Retina (tissue), 1 donor: ENCODE data around the gene NHLRC4.
A peak's percentile ranks its signal among the peaks of the same experiment; 100 is the strongest.

Source experiments
- DNase-seq: peaks from one replicate; pipeline ENCODE4 v3.0.0-alpha.2; 2016

The NHLRC4 gene

DNA sequence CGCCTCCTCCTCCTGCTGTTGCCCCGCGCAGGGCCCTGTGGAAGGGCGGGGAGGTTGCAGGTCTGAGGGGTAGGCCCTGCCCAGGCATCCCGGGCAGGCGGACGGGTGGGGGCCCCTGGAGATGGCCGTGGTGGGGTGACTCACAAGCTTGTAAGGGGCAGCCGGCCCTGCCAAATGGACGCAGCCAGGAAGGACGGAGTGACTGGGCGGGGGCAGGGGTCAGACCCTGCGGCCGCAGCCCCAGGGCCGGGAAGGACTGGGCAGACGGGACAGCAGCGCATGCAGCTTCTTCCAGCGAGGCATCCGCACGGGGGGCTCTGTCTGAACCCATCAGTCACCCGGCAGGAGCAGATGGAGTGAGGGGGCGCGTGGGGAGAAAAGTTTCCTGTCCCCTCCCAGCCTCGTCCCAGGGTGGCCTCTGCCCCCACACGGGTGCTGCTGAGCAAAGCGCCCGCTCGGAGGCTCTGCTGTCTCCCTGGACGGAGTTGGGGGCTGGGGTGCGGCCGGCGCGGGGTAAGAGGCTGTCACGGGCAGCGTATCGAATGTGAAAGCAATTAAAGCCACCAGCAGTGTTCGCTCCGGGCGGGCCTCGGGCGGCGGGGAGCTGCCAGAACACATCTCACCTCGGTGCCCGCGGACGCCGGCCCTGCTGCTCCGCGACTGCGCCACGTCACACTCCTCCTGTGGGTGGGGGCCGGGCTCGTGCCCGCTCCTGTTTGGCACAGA is 12.0 kb upstream of the NHLRC4 start:
- peak; percentile 80 for DNase-seq

DNA sequence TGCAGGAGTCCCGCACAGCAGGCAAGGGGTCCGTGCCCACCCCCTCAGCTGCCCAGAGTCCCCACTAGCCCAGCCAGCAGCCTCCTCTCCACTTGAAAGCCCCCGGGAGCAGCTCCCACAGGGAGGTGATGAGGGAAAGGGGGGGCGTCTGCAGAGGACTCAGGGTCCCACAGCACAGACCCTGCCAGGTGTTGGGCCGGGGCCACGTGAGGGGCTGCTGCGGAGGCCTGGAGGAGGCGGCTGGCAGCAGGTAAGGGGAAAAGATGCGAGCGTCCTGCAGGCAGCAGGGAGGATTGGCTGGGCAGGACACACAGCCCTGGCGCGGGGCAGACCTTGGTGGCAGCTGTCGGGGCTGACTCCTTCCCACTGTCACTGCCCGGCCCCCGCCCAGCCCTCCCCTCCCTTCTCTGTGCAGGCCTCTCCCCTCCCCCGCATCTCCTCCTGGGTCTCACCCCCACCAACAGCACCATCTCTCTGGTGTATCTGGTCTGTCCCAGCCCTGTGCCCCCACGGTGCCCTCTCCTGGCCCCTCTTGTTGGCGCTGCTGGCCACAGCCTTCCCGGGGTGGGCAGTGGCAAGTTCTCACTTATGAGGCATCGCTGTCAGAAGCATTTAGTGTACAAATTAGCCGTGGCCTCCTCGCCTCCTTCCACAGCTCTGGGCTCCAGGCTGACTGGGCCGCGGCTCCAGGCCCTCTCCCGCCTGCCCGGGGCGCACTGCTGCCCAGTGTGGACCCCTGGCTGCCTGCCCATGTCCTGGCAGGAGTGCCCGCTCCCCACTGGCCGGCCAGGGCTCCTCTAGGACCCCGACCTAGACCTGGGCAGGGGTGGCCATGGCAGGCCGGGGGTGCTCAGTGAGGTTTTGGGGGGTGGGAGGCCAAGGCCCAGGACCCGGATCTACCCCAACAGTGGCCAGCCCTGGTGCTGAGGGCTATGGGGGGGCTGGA is 11.0 kb upstream of the NHLRC4 start:
- DNase-seq, result peak; percentile 92

DNA sequence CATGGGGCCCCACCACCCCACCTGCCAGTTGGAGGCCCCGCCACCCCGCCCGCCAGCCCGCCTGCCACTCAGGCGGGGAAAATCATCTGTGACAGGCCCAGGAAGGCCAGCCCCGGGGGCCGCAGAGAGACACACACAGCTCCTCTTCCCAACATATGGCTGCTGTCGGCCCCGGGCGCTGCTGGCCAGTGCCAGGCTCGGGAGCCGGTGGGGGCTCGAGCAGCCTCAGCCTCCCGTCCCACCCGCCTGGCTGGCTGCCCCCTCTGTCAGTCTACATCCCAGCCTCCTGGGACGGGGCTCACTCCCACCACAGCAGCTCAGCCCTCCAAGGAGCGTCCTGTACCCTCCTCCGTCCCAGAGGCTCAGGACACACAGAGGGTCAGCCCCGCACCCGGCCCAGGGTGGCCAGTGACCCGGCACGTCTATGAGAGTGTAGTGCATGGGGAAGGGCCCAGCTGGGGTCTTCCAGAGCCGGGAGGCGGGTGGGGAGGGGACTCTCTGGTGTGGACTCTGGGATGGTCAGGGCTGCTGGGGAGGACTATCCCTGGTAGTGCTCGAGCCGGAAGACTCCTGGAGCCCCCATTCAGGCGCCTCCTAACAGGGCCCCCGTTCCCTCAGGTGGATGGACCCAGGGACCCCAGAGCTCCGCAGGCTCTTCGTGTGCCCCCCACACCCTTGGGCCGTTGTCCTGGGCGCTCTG is 10.2 kb upstream of the NHLRC4 start:
- DNase-seq, result peak; percentile 86

DNA sequence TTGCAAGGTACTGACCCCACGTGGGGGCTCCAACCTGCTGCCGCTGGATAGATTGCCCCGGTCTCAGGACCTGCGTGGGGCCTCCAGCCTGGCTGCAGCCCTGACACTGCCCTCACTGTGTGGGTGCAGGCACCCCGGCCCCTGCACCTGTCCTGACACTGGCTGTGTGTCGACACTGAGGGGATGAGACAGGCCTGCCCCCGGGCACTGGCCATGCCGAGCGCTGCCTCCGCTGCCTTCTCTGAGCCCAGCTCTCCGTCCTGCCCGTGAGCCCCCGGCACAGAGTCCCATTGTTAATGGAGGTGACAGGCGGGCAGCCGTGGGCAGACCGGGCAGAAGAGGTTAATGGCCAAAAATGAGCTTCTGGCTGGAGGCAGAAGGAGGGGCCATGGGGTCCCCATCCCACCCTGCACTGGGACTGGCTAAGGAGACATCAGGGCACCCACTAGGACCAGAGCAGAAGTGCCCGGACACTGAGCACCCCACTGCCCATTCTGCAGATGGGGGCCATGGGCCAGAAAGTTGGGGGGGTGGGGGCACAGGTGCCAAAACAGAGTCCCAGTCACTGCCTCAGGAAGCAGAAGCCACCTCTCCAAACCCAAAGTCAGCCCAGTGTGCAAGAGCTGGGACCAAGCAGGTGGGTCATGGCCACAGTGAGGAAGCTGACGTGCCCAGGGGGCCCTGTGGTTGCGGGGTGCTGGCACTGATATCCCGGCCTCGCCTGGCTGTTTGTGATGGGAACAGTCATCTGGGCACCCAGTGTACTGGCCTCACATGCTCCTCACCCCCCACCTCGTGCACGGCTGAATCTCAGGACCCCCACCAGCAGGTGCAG is 9.1 kb upstream of the NHLRC4 start:
- DNase-seq, result peak; percentile 43

DNA sequence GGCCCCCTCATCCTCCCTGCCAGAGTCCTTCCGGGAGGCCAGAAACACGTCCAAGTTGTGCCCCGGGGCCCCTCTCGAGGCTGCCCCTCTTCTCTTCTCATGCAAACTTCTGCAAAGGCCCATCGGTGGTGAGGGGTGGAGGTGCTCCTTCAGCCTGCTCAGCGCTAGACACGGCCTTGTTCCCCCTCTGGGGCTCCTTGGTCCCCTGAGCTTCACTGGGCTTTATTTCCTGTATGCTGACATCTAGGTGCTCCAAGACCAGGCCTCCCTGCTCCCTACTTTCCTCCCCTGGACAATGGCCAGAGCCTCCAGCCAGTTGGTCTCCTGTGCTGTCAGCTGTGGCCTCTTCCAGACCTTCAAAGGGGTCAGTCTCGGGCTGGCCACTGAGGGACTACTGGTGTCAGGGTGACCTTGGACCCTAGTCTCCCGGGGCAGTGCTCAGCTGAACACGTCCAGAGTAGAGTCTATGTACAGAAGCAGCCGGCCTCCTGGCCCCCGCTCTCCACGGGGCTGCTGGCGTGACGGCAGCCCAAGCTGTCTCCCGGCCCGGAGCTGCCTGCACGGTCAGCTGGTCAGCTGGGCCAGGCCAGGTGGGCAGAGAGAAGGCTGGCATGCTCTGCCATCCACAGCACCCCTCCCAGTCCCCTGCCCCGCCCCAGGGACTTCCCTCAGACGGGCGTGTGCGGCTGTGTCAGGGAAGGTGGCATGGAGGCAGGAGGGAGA is 8.3 kb upstream of the NHLRC4 start:
- DNase-seq, result peak; percentile 48

DNA sequence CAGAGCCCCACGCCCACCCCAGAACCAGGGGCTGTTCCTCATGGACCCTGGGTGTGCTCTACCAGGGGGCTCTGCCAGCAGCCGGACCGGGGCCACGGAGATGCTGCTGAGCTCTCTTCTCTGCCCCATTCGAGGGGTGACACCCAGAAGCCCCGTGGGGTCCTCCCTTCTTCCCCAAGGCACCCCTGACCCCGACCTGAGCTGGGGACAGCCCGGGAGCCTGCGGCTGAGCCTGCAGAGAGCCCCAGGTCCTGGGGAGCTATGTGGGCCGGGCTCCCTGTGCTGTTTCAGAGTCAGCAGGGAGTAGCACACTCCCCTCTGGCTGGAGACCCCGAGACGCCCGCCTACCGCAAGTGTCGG is 7.8 kb upstream of the NHLRC4 start:
- no peak for DNase-seq

DNA sequence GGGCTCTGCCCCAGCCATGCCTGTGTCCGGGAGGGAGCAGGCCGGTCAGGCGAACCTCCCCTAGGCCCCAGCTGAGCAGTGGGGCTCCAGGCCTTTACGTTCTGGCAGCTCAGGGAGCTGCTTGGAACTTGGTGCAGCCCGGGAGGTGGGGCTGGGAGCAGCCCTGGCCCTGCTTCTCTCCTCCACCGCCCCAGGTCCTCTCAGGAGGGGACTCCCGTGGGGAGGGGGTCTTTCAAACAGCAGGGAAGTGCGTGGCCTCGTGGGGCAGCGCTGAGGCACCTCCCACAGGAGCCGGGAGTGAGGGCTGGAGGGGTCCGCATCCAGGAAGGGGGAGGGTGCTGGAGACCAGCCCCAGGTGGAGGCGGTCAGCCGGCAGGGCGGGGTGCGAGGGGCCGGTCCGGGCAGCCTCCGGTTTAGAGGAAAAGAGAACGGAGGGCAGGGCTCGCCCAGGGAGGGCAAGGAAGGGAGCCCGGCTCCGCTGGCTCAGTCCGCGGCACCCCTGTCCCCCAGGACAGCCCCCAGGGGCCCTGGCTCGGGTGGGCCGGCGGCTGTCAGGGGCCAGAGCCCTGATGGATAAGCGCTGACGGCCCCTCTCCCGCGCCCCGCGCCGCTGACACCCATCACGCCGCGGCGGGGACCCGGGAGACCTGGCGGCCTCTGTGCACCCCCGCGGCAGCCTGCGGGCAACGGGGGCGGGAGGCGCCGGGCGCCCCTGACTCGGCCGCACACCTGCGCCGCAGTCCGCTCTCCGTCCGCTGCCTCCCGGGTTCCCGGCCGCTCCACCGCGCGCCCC is 7.2 kb upstream of the NHLRC4 start:
- peak; percentile 50 for DNase-seq

DNA sequence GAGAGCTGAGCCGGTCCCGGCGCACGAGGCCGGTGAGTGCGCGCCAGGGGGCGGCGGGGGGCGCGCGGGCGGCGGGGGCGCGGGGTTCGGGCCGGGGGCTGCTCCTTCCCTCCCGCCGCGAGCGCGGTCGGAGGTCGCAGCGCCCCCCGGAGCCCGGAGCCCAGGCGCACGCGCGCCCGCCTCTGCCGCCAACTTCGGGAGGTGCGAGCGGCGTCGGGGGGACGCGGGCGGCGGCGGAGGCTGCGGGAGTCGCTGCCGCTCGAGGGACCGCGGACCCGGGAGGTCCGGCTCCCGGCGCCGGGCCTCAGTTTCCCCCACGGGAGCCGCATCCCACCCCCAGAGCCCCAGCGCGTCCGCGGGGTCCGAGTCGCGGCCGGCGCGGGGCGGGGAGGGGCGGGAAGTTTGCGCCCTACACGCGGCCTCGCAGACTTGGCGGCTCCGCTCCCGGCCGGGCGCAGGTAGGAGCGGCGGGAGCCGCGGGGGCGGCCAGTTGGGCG is 6.6 kb upstream of the NHLRC4 start, which contains the start of gene PRR35:
Gene PRR35, plus strand, starts transcription at position 191 of the 497 bp plus-strand sequence. CDS start 2,901 bp downstream, outside the sequence.
- DNase-seq, result no peak

DNA sequence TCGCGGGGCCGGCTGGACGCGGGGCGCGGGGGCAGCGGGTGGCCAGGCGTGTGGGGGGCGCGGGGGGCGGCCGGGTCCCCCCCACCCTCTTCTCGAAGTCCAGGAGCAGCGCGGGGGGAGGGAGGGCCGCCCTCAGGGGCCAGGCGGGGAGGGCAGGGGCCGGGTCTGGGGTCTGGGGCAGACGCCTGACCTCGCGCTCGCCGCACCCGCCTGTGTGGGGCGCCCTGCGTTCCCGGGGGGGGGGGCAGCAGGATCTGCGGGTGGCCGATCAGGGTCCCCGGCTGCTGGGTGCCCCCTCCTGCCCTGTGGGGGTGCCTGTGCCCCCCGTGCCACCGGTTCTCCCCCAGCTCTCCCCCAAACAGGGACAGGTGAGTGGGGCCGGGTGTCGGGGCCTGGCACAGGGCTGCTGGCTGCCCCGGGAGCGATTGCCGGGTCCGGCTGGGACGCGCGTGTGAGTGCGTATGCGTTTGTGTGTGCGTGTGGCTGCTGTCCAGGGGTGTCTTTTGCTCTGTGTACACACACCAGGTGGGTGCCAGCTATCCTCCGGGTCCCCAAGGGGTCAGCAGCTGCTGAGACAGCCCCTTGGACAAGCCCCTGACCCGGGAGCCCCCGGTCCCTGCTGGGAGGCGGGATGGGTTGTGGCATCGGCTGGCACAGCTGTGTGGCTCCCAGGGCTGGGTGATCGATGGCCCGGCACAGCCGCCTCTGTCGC is 5.9 kb upstream of the NHLRC4 start:
- DNase-seq, result peak; percentile 47

DNA sequence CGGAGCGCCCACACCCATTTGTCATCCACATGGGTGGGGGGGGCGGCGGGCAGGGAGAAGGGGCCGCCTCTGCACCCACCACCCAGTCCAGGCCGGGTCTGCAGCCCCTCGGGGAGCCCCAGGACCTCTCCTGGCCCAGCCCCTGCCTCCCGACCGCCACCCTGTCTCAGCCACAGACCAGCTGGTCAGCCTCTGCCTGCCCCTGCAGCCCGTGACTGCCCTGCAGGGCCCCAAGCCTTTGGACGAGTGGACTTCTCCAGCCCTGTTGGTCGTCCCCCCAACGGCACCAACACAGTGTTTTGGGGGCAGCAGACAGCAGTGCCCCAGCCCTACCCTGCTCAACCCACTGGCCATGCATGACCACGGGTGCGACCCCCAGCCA is 5.4 kb upstream of the NHLRC4 start:
- DNase-seq, result no peak

DNA sequence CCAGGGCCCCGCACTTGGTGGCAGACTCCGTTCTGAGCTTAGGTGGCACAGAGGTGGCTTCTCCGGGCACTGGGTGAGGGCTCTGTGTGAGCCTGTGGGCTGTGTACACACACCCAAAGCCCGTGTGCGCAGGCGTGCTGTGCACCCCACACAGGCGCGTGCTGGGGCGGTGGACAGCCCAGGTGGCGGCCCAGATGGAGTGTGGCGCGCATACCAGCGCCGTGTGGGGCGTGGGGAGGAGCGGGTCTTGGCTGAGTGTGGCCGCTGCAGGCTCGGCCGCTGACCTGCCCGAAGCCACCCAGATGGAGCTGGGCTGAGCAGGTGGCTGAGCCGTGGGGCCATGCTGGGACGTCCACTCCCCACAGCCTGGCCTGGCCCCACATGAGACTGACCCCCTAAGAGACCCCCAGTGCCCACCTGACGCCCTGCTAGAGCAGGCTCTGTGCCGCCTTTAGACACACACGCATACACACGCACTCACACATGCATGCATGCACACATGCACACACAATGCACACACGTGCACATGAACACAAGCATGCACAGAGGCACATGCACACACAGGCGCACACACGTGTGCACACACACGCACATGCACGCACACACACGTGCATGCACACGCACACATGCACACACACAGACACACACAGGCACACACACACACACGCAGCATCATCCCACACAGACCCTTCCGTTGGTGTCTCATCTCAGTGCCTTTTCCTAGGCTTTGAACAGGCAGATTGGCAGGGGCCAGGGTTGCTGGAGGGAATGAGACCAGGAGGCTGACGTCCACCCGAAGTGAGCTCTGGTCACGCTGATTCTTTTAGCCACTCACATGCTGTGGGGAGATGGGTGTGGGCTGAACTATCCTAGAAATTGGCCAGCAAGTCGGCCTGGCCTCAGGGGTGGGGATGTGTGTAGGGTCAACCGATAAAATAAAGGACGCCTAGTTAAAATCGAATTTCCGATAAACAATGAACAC is 4.6 kb upstream of the NHLRC4 start:
- no peak for DNase-seq

DNA sequence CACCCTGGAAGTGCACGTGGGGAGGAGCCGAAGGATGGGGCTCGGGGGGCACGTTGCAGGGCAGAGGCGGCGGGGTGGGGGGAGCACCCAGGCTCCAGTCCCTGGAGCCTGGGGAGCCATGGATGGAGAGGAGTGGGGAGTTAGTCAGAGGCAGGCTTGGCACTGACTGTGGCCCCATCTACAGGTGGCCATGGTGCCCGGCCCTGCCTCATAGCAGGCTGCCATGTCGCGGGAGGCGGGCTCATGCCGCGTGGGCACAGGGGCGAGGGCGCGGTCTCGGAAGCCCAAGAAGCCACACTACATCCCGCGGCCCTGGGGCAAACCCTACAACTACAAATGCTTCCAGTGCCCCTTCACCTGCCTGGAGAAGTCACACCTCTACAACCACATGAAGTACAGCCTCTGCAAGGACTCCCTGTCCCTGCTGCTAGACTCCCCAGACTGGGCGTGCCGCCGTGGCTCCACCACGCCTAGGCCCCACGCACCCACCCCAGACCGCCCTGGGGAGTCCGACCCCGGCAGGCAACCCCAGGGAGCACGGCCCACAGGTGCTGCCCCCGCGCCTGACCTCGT is 3.6 kb upstream of the NHLRC4 start:
- DNase-seq, result no peak

DNA sequence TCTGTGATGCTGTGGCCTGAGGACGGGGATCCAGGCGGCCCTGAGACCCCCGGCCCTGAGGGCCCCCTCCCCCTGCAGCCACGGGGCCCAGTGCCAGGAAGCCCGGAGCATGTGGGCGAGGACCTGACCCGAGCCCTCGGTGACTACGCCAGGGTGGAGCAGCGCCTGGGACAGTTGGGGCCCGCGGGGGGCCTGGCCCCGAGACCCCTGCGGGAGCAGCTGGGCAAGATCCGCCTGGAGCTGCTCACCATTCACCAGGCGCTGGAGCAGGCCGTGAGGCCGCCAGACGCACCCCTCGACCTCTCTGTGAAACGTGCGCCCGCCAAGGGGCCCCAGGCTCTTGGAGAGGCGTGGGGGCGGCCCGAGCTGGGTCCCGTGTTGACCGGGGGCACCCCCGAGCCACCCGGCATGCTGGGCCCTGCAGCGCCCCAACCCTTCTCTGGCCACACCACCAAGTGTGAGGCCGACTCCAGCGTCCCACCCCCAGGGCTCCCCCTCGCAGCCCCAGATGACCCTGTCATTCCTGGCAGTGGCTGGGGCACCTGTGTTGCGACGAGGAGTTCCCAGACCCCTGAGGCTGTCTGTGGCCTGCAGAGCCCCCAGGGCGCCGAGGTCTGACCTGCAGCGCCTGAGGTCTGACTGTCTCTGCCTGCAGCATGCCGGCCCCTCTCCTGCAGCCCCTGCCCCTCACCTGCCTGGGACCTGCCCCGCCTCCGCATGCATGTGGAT is 2.0 kb upstream of the NHLRC4 start:
- DNase-seq, result no peak

DNA sequence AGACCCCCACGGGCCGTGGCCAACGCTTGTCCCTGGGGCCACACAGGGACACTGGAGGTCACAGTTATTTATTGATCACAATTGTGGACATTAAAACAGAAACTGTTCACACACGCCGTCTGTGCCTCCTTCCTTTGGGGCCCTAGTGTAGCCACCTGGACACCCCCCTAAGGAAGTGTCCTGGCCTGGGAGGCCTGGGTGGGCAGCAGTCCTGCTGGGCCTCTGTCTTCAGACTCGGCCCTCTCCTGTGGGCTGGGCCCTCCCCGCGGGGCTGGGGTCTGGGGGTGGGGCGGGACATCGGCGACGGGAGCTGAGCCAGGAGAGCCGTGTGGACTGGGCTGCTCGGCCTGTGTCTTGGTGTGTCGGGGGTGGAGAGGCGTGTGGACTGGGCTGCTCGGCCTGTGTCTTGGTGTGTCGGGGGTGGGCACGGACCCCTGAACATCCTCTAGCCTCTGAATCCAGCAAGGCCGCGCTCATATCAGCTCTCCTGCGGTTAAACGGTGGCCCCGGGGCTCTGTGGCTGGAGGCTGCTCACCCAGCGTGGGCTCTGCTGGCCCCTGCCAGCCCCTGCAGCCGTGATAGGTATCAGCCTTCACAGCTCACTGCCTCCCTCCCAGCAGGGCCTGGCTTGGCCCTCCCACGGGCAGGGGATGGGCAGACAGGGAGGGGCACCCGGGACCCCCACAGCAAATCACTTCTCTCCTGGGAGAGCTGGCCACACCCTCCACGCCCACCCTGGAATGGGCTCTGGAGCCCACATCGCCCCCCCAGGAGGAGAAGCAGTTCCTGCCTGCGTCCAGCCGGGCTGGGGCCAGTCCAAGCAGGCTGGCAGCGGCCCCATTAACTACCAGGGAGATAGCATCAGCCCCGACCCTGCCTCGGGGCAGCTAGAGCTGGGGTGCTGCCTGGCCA is 1.1 kb upstream of the NHLRC4 start:
- peak; percentile 69 for DNase-seq

DNA sequence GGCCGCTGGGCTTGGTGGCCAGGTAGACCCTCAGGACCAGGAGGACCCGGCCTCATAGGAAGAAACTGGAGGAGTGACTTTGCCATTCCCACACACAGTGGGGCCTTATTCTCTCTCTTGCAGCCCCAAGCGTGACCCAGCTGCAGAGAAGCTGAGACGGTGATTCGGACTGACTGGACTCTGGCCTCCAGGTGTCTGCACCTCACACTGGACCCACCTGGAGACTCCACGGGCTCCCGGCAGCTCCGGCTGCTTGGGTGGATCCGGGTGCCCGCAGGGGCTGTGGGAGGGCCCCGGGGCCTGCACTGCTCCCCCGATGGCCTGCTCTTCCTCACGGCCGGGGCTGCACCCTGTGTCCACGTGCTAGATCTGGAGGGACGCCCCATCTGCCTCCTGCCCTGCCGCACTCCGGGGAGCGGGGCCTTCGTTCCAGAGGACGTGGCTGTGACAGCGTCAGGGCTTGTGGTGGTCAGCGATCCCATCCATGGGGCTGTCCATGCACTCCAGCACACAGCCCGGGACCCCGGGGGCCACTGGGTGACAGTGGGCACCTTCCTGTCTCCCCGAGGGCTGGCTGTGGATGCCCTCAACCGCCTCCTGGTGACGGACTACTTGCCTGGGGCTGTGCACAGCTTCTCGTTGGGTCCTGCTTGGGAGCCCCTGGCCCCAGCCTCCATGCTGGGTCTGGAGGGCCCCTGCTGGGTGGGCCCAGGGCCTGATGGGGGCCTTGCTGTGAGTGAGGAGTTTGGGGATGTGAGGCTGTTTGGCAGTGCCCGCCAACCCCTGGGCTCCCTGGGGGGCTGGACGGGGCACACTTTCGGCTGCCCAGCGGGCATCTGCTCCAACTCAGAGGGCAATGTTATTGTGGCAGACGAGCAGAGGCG is 810 bp downstream of the NHLRC4 start:
- DNase-seq, result no peak
